ENCODE results near the gene NUTM2G. TPM values are rescaled to one million over a fixed set of nuclear protein-coding genes. Genes with fewer than 3 reads are reported as not detected.
"Not testable (repeated sequence)": the region's sequence is repeated elsewhere in the genome, so short reads cannot be mapped to it uniquely, and the experiment has no call there.

Gene NUTM2G, protein sequence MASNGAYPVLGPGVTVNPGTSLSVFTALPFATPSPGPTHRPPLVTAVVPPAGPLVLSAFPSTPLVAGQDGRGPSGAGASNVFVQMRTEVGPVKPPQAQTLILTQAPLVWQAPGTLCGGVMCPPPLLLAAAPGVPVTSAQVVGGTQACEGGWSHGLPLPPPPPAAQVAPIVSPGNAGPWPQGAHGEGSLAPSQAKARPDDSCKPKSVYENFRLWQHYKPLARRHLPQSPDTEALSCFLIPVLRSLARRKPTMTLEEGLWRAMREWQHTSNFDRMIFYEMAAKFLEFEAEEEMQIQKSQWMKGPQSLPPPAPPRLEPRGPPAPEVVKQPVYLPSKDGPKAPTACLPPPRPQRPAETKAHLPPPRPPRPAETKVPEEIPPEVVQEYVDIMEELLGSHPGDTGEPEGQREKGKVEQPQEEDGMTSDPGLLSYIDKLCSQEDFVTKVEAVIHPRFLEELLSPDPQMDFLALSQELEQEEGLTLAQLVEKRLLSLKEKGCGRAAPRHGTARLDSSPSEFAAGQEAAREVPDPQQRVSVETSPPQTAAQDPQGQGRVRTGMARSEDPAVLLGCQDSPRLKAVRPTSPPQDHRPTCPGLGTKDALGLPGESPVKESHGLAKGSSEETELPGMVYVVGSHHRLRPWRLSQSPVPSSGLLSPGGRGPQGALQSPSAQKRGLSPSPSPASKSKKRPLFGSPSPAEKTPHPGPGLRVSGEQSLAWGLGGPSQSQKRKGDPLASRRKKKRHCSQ
- not detected in 2 replicates for total RNA-seq

GRCh38 chr9:96928543-96928942 lies at the start of gene NUTM2G:
Gene NUTM2G (plus strand): TSS chr9:96928843. CDS start chr9:96929025, 182 bp downstream.
- DNase-seq (ENCODE audit: low read depth); H3K27me3 ChIP-seq (ENCODE audit: control insufficient read depth, insufficient read depth, low read length): not testable (repeated sequence)

GRCh38 chr9:96883922-96884321 lies 44.7 kb upstream of the NUTM2G start:
- Histone ChIP-seq H3K36me3 (ENCODE audit: control insufficient read depth, insufficient read depth, low read length) (no peaks in the 10 kb centered on the region), H3K27me3 (ENCODE audit: control insufficient read depth, insufficient read depth, low read length) (no peaks in the 10 kb centered on the region), H3K4me3 (ENCODE audit: low read depth, low read length) (no peak overlapping the region)
- TF ChIP-seq, protein P1, sequence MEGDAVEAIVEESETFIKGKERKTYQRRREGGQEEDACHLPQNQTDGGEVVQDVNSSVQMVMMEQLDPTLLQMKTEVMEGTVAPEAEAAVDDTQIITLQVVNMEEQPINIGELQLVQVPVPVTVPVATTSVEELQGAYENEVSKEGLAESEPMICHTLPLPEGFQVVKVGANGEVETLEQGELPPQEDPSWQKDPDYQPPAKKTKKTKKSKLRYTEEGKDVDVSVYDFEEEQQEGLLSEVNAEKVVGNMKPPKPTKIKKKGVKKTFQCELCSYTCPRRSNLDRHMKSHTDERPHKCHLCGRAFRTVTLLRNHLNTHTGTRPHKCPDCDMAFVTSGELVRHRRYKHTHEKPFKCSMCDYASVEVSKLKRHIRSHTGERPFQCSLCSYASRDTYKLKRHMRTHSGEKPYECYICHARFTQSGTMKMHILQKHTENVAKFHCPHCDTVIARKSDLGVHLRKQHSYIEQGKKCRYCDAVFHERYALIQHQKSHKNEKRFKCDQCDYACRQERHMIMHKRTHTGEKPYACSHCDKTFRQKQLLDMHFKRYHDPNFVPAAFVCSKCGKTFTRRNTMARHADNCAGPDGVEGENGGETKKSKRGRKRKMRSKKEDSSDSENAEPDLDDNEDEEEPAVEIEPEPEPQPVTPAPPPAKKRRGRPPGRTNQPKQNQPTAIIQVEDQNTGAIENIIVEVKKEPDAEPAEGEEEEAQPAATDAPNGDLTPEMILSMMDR (IDR thresholded peaks at IDR 0.05; ENCODE audit: insufficient read depth, low read length, poor library complexity, severe bottlenecking): no peak
- DNase-seq (ENCODE audit: low read depth): no peak

More at GRCh38 chr9:96928543-96928942, at the start of gene NUTM2G:
- not testable (repeated sequence) for H3K4me3 ChIP-seq (ENCODE audit: low read depth, low read length); H3K36me3 ChIP-seq (ENCODE audit: control insufficient read depth, insufficient read depth, low read length)

GRCh38 chr9:96884443-96884842 lies 44.2 kb upstream of the NUTM2G start:
- no peak overlapping the region for H3K4me3 ChIP-seq (ENCODE audit: low read depth, low read length)
- no peaks in the 10 kb centered on the region for H3K27me3 ChIP-seq (ENCODE audit: control insufficient read depth, insufficient read depth, low read length)
- peak; percentile 91 for DNase-seq (ENCODE audit: low read depth)
- TF ChIP-seq, protein P1 (IDR thresholded peaks at IDR 0.05; ENCODE audit: insufficient read depth, low read length, poor library complexity, severe bottlenecking): no peak
- H3K36me3 ChIP-seq (ENCODE audit: control insufficient read depth, insufficient read depth, low read length): no peaks in the 10 kb centered on the region

DNA sequence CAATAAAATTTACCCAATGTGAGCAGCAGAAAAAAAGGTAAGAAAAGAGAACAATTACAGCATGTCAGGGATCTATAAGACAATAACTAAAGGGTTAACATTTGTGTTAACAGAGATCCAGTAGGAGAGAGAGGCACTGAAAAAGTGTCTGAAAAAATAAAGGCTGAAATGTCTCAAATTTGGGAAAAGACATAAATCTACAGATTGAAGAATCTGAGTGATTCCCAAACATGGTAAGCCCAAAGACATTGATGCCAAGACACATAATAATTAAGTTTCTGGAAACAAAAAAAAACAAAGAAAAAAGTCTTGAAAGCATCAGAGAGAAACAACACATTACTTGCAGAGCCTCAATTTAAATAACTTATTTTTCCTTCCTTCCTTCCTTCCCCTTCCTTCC lies 43.2 kb upstream of the NUTM2G start:
- TF ChIP-seq, protein P1 (IDR thresholded peaks at IDR 0.05; ENCODE audit: insufficient read depth, low read length, poor library complexity, severe bottlenecking): no peak
- no peaks in the 10 kb centered on the region for H3K36me3 ChIP-seq (ENCODE audit: control insufficient read depth, insufficient read depth, low read length)
- DNase-seq (ENCODE audit: low read depth): no peak
- no peak overlapping the region for H3K4me3 ChIP-seq (ENCODE audit: low read depth, low read length)
- no peaks in the 10 kb centered on the region for H3K27me3 ChIP-seq (ENCODE audit: control insufficient read depth, insufficient read depth, low read length)

DNA sequence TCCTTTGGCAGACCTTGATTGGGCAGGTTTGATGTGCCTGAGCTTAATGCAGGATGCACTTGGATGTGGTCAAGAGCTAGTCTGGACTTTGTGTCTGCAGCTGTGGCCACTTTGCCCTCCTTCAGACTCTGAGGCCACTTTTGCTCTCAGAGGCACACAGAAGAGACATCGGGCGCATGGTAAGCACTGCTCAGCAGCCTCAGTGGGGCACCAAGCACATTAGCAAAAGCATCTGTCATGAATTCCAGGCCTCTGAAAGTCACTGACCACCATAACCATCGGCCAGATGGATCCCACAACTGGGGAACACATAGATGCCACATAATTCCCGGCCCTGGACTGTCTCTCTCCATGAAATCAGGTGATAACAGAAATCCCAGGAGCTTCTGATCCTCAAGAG lies 40.1 kb upstream of the NUTM2G start:
- H3K36me3 ChIP-seq (ENCODE audit: control insufficient read depth, insufficient read depth, low read length): no peaks in the 10 kb centered on the region
- no peak overlapping the region for H3K4me3 ChIP-seq (ENCODE audit: low read depth, low read length)
- no peaks in the 10 kb centered on the region for H3K27me3 ChIP-seq (ENCODE audit: control insufficient read depth, insufficient read depth, low read length)
- TF ChIP-seq, protein P1 (IDR thresholded peaks at IDR 0.05; ENCODE audit: insufficient read depth, low read length, poor library complexity, severe bottlenecking): no peak
- no peak for DNase-seq (ENCODE audit: low read depth)

DNA sequence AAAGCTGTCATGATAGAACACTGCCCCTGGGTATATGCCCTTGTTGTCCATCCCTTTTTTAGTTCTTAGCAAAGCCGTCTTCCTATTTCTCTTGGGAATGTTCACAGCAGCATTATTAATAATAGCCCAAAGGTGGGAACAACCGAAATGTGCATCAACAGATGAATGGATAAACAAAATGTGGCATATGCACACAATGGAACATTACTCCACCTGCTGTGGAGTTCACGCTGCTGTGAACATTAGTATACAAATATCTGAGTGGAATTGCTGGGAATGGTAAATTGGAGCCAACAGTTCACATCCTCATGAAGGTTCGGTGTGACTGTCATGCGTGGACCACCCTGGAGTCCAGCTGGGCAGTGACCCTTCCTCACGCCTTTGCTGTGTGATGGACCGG lies 36.5 kb upstream of the NUTM2G start:
- DNase-seq (ENCODE audit: low read depth): no peak
- Histone ChIP-seq H3K36me3 (ENCODE audit: control insufficient read depth, insufficient read depth, low read length) (no peaks in the 10 kb centered on the region), H3K4me3 (ENCODE audit: low read depth, low read length) (no peak overlapping the region), H3K27me3 (ENCODE audit: control insufficient read depth, insufficient read depth, low read length) (no peaks in the 10 kb centered on the region)
- TF ChIP-seq, protein P1 (IDR thresholded peaks at IDR 0.05; ENCODE audit: insufficient read depth, low read length, poor library complexity, severe bottlenecking): no peak

DNA sequence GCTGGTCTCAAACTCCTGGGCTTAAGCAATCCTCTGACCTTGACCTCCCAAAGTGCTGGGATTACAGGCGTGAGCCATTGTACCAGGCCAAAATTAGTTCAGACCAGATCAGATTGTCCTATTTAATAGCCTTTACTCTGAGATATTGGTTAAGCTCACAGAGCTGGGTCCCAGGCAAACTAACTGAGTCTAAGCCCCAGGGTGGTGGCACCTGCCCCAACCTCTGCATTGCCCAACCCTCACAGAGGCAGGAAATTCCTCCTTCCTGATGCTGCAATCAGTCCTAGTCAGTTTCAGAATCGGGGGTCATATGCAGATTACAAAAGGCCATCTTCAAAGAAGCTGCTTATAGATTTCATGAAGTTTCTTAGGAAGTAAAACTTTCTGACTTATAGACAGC lies 28.6 kb upstream of the NUTM2G start:
- not testable (repeated sequence) for H3K27me3 ChIP-seq (ENCODE audit: control insufficient read depth, insufficient read depth, low read length); H3K36me3 ChIP-seq (ENCODE audit: control insufficient read depth, insufficient read depth, low read length); DNase-seq (ENCODE audit: low read depth); H3K4me3 ChIP-seq (ENCODE audit: low read depth, low read length)

DNA sequence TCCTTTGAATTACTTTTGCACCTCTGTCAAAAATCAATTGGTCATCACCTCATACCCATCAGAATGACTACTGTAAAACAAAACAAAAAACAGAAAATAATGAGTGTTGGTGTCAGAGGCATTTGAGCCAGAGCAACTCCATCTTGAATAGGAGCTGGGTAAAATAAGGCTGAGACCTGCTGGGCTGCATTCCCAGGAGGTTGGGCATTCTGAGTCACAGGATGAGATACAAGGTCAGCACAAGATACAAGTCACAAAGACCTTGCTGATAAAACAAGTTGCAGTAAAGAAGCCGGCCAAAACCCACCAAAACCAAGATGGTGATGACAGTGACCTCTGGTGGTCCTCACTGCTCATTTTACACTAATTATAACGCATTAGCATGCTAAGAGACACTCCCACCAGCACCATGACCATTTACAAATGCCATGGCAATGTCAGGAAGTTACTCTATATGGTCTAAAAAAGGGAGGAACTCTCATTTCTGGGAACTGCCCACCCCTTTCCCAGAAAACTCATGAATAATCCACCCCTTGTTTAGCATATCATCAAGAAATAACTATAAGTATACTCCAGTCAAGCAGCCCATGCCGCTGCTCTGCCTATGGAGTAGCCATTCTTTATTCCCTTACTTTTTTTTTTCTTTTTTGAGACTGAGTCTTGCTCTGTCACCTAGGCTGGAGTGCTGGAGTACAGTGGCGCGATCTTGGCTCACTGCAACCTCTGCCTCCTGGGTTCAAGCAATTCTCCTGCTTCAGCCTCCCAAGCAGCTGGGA lies 23.5 kb upstream of the NUTM2G start:
- DNase-seq (ENCODE audit: low read depth); H3K27me3 ChIP-seq (ENCODE audit: control insufficient read depth, insufficient read depth, low read length); H3K4me3 ChIP-seq (ENCODE audit: low read depth, low read length); H3K36me3 ChIP-seq (ENCODE audit: control insufficient read depth, insufficient read depth, low read length): not testable (repeated sequence)
